Prostate gland (tissue), 2 donors: ENCODE data around the gene NFKBIB.

Experiments used
- CTCF ChIP-seq, 4 experiments: fragments of 200-600 bp in 2 of 4; fragments of 450-650 bp in 2 of 4; sonication (generic) in 2 of 4; IDR thresholded peaks; 1 replicate in 3 of 4; 2 replicates in 1 of 4; pipeline ENCODE4 v1.5.1; 2016 to 2019; ENCODE audit warnings: antibody characterized with exemption in 4 of 4, mild to moderate bottlenecking in 2 of 4, moderate library complexity in 2 of 4
- POLR2A ChIP-seq: fragments of 450-650 bp; IDR thresholded peaks from one replicate; pipeline ENCODE4 v1.6.1; 2016; ENCODE audit warnings: antibody characterized with exemption, mild to moderate bottlenecking
- POLR2AphosphoS5 ChIP-seq: sonication (generic); formaldehyde crosslinking; IDR thresholded peaks from one replicate; pipeline ENCODE4 v1.6.1; 2017; ENCODE audit warnings: antibody characterized with exemption

GRCh38 chr19:38867171-38867780 is 32.5 kb upstream of the NFKBIB start:
- TF ChIP-seq POLR2A (no peak), CTCF (IDR thresholded peaks at IDR 0.05) (no peak), POLR2AphosphoS5 (no peak)
